Keratinocyte (primary cell): ENCODE measurements around the gene PARN. TPM values are rescaled to one million over a fixed set of nuclear protein-coding genes. Genes with fewer than 3 reads are reported as not detected.

Experiments used
- DNase-seq: peaks from one replicate; pipeline ENCODE4 v3.0.0-alpha.2; 2011; ENCODE audit warnings: low read depth, missing footprints, low spot score
- FAIRE-seq: peaks from 2 replicates; lab custom pipeline; 2011; peaks lifted over from hg19 to GRCh38; lab: Jason Lieb, UNC
- H2AFZ ChIP-seq: 2 replicates; pipeline ENCODE4 v1.6.0; 2012; ENCODE audit warnings: low read length, control low read depth, inconsistent platforms; ENCODE audit not compliant: control insufficient read depth
- H3K27ac ChIP-seq: 2 replicates; pipeline ENCODE4 v1.5.1; 2011; ENCODE audit warnings: low read length; ENCODE audit not compliant: control insufficient read depth, insufficient read depth
- H3K27me3 ChIP-seq: 3 replicates; pipeline ENCODE4 v1.6.0; 2011; ENCODE audit warnings: low read length; ENCODE audit not compliant: control insufficient read depth, insufficient read depth; ENCODE audit errors: extremely low read depth
- H3K36me3 ChIP-seq, 2 experiments: 2 replicates in 1 of 2; 3 replicates in 1 of 2; pipeline ENCODE4 v1.5.1; 2011; ENCODE audit warnings: low read length in 2 of 2, mild to moderate bottlenecking in 1 of 2; ENCODE audit not compliant: control insufficient read depth in 2 of 2, insufficient read depth in 2 of 2; ENCODE audit errors: extremely low read depth in 1 of 2
- H3K4me1 ChIP-seq: 3 replicates; pipeline ENCODE4 v1.5.1; 2011; ENCODE audit warnings: low read length; ENCODE audit not compliant: control insufficient read depth, insufficient read depth; ENCODE audit errors: extremely low read depth
- H3K4me2 ChIP-seq: 3 replicates; pipeline ENCODE4 v1.6.0; 2011; ENCODE audit warnings: low read depth, low read length; ENCODE audit not compliant: control insufficient read depth, insufficient read depth; ENCODE audit errors: extremely low read depth
- H3K4me3 ChIP-seq, 3 experiments: fragments of 200-600 bp in 1 of 3; sonication (generic) in 1 of 3; 2 replicates in 2 of 3; 3 replicates in 1 of 3; pipeline ENCODE4 v1.5.1; 2011 to 2016; ENCODE audit warnings: low read length in 3 of 3, mild to moderate bottlenecking in 3 of 3, control low read depth in 2 of 3, inconsistent platforms in 1 of 3, low read depth in 1 of 3, mixed read lengths in 1 of 3, mixed run types in 1 of 3, moderate library complexity in 1 of 3; ENCODE audit not compliant: control insufficient read depth in 2 of 3, insufficient read depth in 2 of 3; ENCODE audit errors: extremely low read depth in 1 of 3
- H3K79me2 ChIP-seq: 2 replicates; pipeline ENCODE4 v1.6.0; 2012; ENCODE audit warnings: low read length; ENCODE audit not compliant: control insufficient read depth, insufficient read depth
- H3K9ac ChIP-seq: 3 replicates; pipeline ENCODE4 v1.6.0; 2011; ENCODE audit warnings: low read length; ENCODE audit not compliant: control insufficient read depth, insufficient read depth; ENCODE audit errors: extremely low read depth
- H3K9me1 ChIP-seq: 3 replicates; pipeline ENCODE4 v1.6.0; 2011; ENCODE audit warnings: low read length; ENCODE audit not compliant: control insufficient read depth, insufficient read depth; ENCODE audit errors: extremely low read depth
- H3K9me3 ChIP-seq: 2 replicates; pipeline ENCODE4 v1.5.1; 2012; ENCODE audit warnings: low read depth, low read length; ENCODE audit not compliant: control insufficient read depth
- H4K20me1 ChIP-seq: 3 replicates; pipeline ENCODE4 v1.6.0; 2011; ENCODE audit warnings: low read length; ENCODE audit not compliant: control insufficient read depth, insufficient read depth; ENCODE audit errors: extremely low read depth
- CTCF ChIP-seq, 3 experiments: IDR thresholded peaks in 1 of 3; conservative IDR thresholded peaks in 1 of 3; optimal IDR thresholded peaks in 1 of 3; 2 replicates in 2 of 3; 3 replicates in 1 of 3; pipeline versions ENCODE3 to v1.5.1; 2011; ENCODE audit warnings: low read length in 3 of 3, mild to moderate bottlenecking in 3 of 3, moderate library complexity in 2 of 3, control low read depth in 1 of 3, inconsistent platforms in 1 of 3; ENCODE audit not compliant: insufficient read depth in 2 of 3; ENCODE audit errors: extremely low read depth in 1 of 3
- EZH2 ChIP-seq: IDR thresholded peaks from one replicate; pipeline ENCODE4 v1.6.1; 2012; ENCODE audit warnings: inconsistent platforms, mild to moderate bottlenecking, low read length, moderate library complexity
- dilution Hi-C: fragments of 300-500 bp; cut with MboI; formaldehyde crosslinking; loops from one replicate; pipeline ENCODE4 v1.7.0; 2020; ENCODE audit warnings: low sequenced_read_pairs; ENCODE audit not compliant: extremely low pct_ligation_motif_present
- polyA plus RNA-seq, 5 experiments: library from polyadenylated mRNA; depleted of rRNA in 3 of 5; stranded (reverse) in 3 of 5; stranded (forward) in 1 of 5; unstranded in 1 of 5; fragments of >200 nt; gene quantifications; 1 replicate in 1 of 5; 2 replicates in 3 of 5; 3 replicates in 1 of 5; pipeline versions ENCODE4 v1.2.1 to v1.2.3, GENCODE V29; 2011 to 2012; ENCODE audit warnings: missing spikeins in 2 of 5, low read depth in 1 of 5, low replicate concordance in 1 of 5

PARN gene
- polyA plus RNA-seq, 1 donor (not counting 4 experiments of a cell fraction or from before 2014, with no cell fraction given), result 40.8 TPM

- no peak for FAIRE-seq
- DNase-seq, result no peak
- H2AFZ ChIP-seq, result no peak overlapping the region
- no peaks in the 10 kb centered on the region for H4K20me1 ChIP-seq
- H3K36me3 ChIP-seq, result no peaks in the 10 kb centered on the region
- peak overlapping the region; percentile 95 for H3K27ac ChIP-seq
- H3K79me2 ChIP-seq, result peaks cover 4% of the 10 kb centered on the region
- H3K9me1 ChIP-seq, result no peaks in the 10 kb centered on the region
- peak overlapping the region in 1 of 3 experiments; percentile 5 for H3K4me3 ChIP-seq
- H3K9me3 ChIP-seq, result no peaks in the 10 kb centered on the region
- no peaks in the 10 kb centered on the region for H3K27me3 ChIP-seq
- dilution Hi-C loops, result no loop called here
- H3K4me2 ChIP-seq, result peak overlapping the region; percentile 78
- TF ChIP-seq CTCF (optimal IDR thresholded peaks at IDR 0.05 in 1 of 3, IDR thresholded peaks at IDR 0.05 in 1 of 3, conservative IDR thresholded peaks at IDR 0.05 in 1 of 3; ENCODE audit: extremely low read depth in 1 of 3, insufficient read depth in 2 of 3, low read length in 3 of 3) (no peak), EZH2 (no peak)
- H3K9ac ChIP-seq, result peak overlapping the region; percentile 49
- peaks cover 71% of the 10 kb centered on the region for H3K4me1 ChIP-seq
Observed at GRCh38 chr16:14500791-14501190, 129.3 kb downstream of the PARN start.

- Histone ChIP-seq H3K27ac (peak overlapping the region; percentile 45), H3K9me1 (no peaks in the 10 kb centered on the region), H3K36me3 (peaks cover 0 to 4% of the 10 kb centered on the region in 2 experiments), H4K20me1 (no peaks in the 10 kb centered on the region), H3K4me1 (peaks cover 66% of the 10 kb centered on the region), H3K79me2 (peaks cover 2% of the 10 kb centered on the region), H3K9ac (peak overlapping the region; percentile 49), H3K4me3 (no peak overlapping the region), H3K27me3 (no peaks in the 10 kb centered on the region), H2AFZ (no peak overlapping the region), H3K9me3 (no peaks in the 10 kb centered on the region), H3K4me2 (peak overlapping the region; percentile 48)
- dilution Hi-C loops, result no loop called here
- FAIRE-seq, result no peak
- TF ChIP-seq EZH2 (no peak), CTCF (optimal IDR thresholded peaks at IDR 0.05 in 1 of 3, IDR thresholded peaks at IDR 0.05 in 1 of 3, conservative IDR thresholded peaks at IDR 0.05 in 1 of 3; ENCODE audit: extremely low read depth in 1 of 3, insufficient read depth in 2 of 3, low read length in 3 of 3) (no peak)
- DNase-seq, result no peak
Observed at GRCh38 chr16:14499110-14499509, 130.9 kb downstream of the PARN start.
